ENCODE data around the gene HMGCL.
"Not testable (repeated sequence)": the region's sequence is repeated elsewhere in the genome, so short reads cannot be mapped to it uniquely, and the experiment has no call there.

HMGCL gene

GRCh38 chr1:23825076-23825761 is at the start of gene HMGCL:
TSS of gene HMGCL (minus strand) at chr1:23825429. CDS start at chr1:23825415, 14 bp downstream.
- DNase-seq (ENCODE audit: low read depth) = peak; percentile 83

GRCh38 chr1:23872421-23872820 is 47.2 kb upstream of the HMGCL start:
- DNase-seq (ENCODE audit: low read depth) = no peak

- DNase-seq (ENCODE audit: low read depth) = no peak
Measured at GRCh38 chr1:23869051-23869450, 43.8 kb upstream of the HMGCL start.

GRCh38 chr1:23868557-23869016 is 43.4 kb upstream of the HMGCL start:
- no peak for DNase-seq (ENCODE audit: low read depth)

- peak; percentile 77 for DNase-seq (ENCODE audit: low read depth)
Measured at GRCh38 chr1:23867895-23868556, 42.8 kb upstream of the HMGCL start, which contains the start of gene FUCA1. TSS of gene FUCA1 (minus strand) at chr1:23868290. CDS start at chr1:23868286, 4 bp downstream.

GRCh38 chr1:23867542-23867894 is 42.3 kb upstream of the HMGCL start:
- DNase-seq (ENCODE audit: low read depth) = no peak

- peak; percentile 18 for DNase-seq (ENCODE audit: low read depth)
Measured at GRCh38 chr1:23865543-23865930, 40.3 kb upstream of the HMGCL start.

- DNase-seq (ENCODE audit: low read depth) = no peak
Measured at GRCh38 chr1:23864801-23865542, 39.7 kb upstream of the HMGCL start.

- no peak for DNase-seq (ENCODE audit: low read depth)
Measured at GRCh38 chr1:23862640-23863039, 37.4 kb upstream of the HMGCL start.

GRCh38 chr1:23854568-23854967 is 29.3 kb upstream of the HMGCL start:
- no peak for DNase-seq (ENCODE audit: low read depth)

GRCh38 chr1:23853124-23853523 is 27.9 kb upstream of the HMGCL start:
- DNase-seq (ENCODE audit: low read depth) = not testable (repeated sequence)

- DNase-seq (ENCODE audit: low read depth) = not testable (repeated sequence)
Measured at GRCh38 chr1:23851406-23851805, 26.2 kb upstream of the HMGCL start.

GRCh38 chr1:23848673-23849616 is 23.7 kb upstream of the HMGCL start:
- no peak for DNase-seq (ENCODE audit: low read depth)

- not testable (repeated sequence) for DNase-seq (ENCODE audit: low read depth)
Measured at GRCh38 chr1:23847482-23848095, 22.4 kb upstream of the HMGCL start.

GRCh38 chr1:23845163-23845562 is 19.9 kb upstream of the HMGCL start:
- no peak for DNase-seq (ENCODE audit: low read depth)

- DNase-seq (ENCODE audit: low read depth) = no peak
Measured at GRCh38 chr1:23843644-23844043, 18.4 kb upstream of the HMGCL start.

GRCh38 chr1:23838401-23838866 is 13.2 kb upstream of the HMGCL start:
- DNase-seq (ENCODE audit: low read depth) = peak; percentile 15

- no peak for DNase-seq (ENCODE audit: low read depth)
Measured at GRCh38 chr1:23837908-23838307, 12.7 kb upstream of the HMGCL start.

- no peak for DNase-seq (ENCODE audit: low read depth)
Measured at GRCh38 chr1:23836037-23836436, 10.8 kb upstream of the HMGCL start.

GRCh38 chr1:23834156-23834555 is 8.9 kb upstream of the HMGCL start:
- not testable (repeated sequence) for DNase-seq (ENCODE audit: low read depth)

- DNase-seq (ENCODE audit: low read depth) = no peak
Measured at GRCh38 chr1:23827717-23828116, 2.5 kb upstream of the HMGCL start.
